SW480 (cell line): ENCODE measurements around the gene GRIK2.

ENCODE experiments used
- DNase-seq: peaks from one replicate; pipeline ENCODE4 v3.0.0-alpha.2; 2016; ENCODE audit warnings: low spot score

The GRIK2 gene

DNA sequence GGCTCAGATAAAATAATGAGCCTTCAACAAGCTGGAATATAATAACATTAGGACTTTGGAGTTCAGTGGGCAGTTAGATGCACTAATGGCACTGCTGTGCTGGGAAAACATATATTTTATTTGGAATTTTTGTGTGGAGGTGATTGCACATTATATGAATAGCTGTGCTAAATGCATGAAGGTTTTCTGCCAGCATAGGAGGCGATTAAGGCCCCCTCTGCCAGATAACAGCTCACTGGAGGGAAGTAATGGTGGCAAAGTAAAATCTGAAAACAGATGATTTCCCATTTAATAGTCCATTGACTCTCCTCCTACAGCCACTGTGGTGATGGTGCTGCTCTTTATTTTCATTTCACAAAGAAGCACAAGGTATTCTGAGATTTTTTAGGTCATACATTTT lies 326.0 kb downstream of the GRIK2 start:
- no peak for DNase-seq

DNA sequence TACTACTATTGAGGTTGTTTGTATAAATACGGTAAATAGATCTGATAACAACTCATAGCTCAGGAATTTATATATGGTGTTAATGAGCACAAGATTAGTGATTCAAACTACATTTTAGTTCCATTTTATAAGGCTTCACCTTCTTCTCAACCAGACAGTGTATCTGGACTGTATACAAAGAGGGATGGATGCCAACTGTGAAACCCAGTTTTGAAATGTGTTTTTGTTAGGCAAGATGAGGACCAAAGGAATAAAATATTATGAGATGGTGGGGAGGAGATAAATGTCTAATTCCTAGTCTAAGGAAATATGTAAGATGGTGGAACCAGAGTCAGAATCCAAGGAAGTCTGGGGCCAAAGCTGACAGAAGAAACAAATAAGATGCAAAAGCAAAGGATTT lies 329.0 kb downstream of the GRIK2 start:
- DNase-seq = no peak

DNA sequence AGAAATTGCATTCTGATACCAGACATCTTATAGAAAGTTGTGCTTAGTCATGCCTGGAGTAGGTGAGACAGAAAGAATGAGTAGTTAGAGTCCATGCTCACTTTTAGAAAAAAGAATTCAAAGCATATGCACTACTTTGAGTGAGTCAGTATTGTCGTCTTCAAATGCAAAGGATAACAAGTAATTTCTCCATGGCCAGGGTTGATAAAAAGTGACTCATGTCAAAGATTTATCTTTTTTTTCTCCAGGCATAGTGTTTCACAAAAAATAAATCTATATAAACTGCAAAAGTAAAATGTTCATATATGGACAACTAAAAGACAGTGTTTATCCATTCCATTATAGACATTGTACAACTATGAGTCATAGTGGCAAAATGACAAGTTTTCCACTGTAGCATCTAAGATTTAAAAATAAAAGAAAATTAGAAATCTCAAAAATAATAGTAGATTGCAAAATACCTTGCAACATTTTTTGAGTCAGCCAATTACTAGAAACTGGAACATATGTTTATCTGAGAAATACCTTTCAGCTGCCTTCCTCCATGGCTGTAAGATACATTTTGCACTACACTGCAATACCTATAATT lies 329.6 kb downstream of the GRIK2 start:
- DNase-seq = no peak

DNA sequence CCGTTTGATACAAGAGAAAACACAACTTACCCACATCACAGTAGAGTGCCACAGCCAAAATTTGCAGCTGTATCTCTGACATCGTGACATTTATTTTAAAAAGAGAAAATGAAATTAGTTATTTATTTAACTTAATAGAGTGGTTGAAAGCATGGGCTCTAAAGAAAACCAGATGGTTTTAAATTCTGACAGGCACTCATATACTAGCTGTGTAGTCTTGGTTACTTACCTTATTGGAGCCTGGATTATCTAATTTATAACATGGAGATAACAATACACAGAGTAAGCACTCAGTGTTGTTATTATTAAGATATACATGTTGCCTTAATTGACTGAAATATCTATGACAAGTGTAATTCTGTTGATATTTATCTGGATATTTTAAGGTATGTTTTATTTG lies 334.9 kb downstream of the GRIK2 start:
- no peak for DNase-seq

DNA sequence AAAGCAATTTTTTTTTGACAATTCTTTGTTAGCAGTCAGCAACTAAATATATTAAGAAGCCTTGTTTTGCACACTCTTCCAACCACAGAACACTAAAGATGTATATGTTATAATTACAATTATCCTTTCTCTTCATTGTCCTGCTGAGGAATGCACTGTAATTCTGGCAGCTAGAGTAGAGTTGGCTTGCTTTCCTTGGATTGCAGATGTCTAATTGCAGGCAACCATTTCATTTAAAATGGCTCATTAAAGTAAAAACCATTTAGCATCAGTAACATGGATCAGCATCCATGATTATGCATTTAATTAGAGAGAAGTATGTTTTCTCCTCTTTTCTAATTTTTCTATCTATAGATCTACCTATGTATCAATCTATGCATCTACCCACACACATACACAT lies 335.4 kb downstream of the GRIK2 start:
- DNase-seq = no peak

DNA sequence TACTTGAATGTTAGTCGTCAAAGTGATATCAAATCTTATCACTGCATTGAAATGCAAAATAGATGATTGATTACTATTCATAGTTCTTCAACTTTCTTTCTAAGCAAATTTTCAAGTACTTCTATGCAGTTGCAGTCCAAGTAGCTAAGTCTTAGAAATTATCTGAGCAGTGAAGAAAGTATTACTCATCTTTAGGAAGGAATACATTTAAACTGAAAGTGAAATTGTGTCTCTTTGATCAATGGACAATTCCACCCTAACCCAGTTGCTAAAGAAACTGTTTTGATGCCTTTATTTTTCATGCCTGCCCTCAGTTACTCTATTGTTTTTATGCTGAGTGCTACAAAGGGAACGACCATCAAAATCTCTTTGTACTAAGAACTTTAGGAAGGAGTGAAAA lies 337.4 kb downstream of the GRIK2 start:
- DNase-seq = no peak

DNA sequence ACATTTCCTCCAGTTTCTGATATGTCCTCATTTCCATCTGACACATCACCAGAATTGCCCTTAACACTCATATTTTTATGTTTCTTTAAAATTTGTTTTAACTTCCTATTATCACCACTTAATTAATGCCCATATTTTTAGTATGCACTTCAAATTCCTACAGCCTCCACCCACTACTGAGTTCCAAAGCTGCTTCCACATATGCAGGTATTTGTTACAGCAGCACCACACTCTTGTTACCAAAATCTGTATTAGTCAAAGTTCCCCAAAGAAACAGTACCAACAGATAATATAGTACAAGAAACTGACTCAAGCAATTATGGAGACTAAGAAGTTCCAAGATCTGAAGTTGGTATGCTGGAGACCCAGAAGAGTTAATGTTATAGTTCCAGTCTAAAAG lies 340.4 kb downstream of the GRIK2 start:
- DNase-seq = no peak

DNA sequence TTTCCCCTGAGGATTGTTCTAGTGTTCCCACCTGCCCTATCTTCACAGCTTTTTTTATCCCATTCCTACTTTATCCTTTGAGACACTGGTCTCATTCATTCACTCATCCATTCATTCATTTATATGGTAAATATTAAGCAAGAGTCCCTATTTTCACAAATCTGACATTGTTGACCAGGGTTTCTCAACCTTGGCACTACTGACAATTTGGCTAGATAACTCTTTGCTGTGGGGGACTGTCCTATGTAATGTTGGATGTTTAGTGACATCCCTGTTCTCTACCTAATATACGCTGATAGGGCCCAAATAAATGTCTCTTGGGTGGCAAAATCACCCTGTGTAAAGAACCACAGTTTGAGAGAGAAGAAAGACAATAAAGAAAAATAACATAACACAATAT lies 345.0 kb downstream of the GRIK2 start:
- no peak for DNase-seq

DNA sequence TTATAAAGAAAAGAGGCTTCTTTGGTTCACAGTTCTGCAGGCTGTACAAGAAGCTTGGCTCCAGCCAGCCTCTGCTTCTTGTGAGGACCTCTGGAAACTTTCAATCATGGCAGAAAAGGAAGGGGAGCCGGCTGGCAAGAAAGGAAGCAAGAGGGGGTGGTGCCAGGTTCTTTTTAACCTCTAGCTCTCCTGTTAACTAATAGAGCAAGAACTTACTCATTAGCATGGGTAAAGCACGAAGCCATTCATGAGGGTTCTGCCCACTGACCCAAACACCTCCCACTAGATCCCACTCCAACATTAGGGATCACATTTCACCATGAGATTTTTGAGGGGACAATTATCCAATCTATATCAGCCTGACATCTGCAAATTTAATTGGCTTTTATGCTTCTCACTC lies 347.1 kb downstream of the GRIK2 start:
- no peak for DNase-seq

DNA sequence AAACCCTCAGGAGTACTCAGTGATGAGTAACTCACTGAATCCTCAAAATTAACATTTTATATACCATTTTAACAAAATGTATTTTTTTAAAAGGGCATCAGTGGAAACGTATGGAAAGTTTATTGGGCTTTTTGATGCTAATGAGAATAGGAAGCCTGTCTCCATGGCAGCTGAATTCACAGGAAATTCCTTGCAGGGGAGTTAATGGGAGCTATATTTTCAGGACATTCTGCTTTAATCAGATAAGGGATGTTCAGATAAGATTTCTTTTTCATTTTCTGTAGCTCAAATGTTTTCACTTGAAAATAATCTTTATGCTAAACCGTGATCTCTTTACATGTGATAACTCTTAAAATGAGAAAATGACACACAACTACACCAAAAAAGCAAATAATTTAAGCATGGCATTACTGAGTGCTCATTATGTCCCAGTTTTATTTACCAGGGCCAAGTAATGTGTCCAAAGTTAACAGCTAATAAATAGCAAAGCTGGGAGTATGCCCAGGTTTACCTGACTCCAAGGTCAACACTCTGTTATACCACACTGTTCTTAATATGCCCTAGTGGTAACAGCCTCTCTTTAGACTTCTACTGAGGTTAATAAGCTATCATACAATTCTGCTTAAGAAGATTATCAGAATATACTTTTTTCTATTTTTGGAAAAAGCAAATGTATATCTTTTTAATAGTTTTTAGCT lies 348.1 kb downstream of the GRIK2 start:
- DNase-seq = no peak

DNA sequence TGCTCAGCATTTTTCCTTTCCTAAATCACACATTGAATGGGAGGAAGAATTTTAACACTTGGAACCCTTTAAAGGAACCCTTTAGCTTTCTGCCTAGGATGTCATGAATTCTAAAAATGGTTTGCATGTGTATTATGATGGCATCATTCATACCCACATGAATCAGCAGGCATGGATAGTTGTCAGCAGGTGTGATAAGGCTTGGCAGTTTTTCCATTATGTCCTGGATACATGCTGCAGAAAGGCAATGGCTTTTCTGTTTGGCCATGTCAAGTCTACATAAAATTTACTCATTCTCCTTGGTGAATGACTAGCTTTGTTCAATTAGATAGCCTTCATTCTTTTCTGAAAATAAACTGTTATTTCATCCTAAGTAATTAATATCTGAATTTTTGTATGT lies 353.7 kb downstream of the GRIK2 start:
- no peak for DNase-seq

DNA sequence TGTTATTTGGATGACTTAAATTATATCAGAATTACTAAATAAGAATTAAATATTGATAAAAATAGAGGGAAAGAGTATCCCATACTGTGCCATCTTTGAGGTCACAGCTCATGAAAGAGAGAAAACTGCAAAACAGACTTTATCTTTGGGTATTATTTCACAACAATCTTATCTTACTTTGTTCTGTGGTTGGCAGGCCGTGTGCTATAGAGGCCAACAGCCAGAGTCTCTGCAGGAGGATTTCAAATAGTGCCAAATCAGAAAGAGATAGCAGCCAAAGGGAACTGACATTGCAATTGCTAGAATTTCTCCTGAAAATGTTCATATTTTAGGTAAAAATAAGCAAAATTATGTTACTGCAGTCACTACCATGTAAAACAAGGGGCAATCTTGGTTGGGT lies 354.2 kb downstream of the GRIK2 start:
- DNase-seq = no peak

DNA sequence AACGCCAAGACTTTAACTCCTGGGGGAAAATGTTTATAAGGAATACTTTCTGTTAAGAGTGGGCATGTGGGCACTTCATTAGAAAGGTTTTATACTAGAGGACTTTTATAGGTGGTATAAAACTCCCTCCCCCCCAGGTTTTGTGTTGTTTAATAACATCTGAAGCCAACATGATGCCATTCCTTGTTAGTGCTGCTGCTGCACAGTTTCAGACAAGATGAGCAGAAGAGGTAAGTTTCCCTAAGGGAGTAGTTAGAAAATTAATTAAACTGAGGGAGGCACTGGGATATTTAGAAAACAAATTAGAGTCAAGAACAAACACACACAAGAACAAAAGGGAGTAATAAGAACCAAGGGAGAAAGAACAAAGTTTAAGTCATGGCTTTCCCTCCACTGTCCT lies 362.4 kb downstream of the GRIK2 start:
- no peak for DNase-seq

DNA sequence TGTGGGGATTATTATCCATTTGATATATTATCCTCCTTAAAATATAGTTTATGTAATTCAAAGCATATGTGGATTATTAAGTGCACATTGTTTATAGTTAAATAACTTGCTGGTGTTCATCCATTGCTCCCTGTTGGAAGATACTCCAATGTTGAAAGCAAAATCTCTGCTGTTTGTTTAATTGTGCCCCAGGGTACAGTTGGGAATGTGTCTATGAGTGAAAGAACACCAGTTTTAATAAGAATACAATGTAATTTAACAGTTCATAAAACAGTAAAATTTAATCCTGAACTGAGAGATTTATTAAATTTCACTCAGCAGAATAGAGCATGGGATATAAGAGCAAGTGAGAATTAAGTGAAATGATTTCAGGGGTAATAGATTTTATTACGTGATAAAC lies 364.9 kb downstream of the GRIK2 start:
- no peak for DNase-seq

DNA sequence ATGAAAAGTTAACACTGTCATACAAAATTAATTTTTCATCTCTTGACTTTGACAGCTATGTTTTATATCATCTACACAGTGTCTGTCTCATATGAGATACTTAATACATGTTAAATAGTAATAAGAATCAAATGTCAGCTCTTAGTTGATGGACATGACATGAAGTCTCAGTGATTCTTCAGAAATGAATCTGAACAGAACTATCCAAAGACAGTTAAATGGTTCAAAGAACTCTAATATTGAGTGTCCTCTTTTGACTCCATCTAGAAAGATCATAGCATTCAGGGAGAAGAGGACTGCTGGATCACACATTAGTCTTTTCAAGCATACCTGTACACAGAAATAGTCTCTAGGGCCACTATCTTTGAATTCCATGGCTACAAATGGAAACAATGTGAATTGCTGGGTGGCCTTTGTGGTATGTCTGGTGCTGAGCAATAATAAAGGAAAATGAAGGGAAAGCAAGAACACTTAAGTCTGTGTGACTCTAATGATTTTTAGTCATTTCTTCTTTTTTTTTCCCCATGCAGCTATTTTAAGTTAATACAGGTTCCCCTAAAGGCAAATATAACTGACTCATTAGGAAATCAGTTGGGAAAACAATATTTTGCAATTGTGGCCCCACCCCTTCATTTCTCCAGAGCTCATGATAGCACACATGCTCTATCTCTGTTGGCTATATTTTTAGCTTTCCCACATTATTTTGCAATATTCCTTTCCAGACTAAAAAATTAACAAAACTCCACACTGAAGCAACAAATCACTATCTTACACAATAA lies 367.5 kb downstream of the GRIK2 start:
- DNase-seq = no peak

DNA sequence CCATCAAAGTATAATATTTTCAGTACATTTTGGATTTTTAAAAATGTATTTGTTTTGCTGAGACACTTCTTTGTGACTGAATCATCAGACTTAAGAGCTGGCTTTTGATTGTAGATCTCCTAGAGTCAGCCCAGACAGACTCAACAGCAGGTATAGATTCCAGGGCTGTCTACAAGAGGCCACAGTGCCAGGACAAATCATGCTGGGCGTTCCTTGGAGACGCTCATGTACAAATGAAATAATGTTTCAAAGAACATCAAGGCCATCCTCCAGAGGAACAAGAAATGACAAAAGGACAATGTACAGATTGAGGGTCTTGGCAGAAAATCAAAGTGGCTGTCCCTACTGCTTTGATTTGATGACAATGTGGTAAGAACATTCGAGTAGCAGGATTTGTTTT lies 369.3 kb downstream of the GRIK2 start:
- DNase-seq = no peak

DNA sequence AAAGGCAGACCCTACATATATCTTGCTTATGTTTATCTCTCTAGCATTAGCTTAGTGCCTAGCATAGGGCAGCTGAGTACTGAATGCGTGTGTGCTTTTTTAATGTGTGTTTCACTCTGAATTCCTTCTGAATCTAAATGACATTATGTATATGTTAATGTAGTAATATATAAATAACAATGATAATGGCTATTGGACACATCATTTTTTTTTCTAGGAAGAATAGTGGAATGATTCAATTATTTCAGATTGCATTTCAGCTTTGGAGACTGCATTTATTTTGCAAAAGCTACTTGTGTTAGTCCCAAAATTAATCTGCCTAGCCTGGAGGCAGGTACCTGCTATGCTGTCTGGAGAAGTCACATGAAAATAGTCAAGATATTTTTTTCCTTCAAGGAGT lies 371.8 kb downstream of the GRIK2 start:
- DNase-seq = no peak

DNA sequence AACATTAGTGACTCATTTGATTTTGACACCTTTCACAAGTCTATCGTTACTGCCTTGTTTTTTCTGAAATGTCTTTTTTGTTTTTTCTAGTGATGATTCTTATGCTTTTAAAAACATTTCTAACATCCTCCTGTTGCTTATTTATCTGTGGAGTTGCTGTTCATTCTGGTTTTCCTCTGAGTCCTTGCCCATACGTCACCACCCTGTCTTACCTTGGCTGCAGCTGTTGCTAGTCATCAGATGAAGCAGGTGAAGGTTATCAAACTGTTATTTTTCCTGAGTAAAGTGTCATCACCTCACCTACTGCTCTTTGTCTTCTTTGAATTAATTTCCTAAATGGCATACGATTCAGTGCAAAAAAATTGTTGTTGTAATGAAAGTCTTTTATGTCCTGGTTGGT lies 376.6 kb downstream of the GRIK2 start:
- DNase-seq = no peak

DNA sequence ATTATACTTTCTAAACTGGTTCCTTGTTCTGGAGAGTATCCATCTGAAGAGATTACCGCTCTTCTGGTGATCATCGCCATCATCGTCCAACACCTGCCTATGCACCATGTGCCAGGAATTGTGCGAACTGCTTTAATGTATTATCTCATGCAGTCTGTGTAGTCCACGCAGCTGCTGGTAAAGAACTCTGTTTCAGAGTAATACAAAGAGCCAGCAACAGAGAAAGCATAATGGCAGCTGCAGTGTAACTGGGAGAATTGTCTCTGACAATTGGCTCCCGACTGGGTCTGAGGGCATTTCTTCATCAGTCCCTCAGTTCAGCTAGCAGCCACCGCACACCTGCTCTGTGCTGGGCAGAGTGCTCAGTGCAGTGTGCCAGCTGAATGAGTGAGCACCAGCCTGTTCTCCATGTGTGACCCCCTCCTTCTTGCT lies 383.4 kb downstream of the GRIK2 start:
- DNase-seq = no peak

DNA sequence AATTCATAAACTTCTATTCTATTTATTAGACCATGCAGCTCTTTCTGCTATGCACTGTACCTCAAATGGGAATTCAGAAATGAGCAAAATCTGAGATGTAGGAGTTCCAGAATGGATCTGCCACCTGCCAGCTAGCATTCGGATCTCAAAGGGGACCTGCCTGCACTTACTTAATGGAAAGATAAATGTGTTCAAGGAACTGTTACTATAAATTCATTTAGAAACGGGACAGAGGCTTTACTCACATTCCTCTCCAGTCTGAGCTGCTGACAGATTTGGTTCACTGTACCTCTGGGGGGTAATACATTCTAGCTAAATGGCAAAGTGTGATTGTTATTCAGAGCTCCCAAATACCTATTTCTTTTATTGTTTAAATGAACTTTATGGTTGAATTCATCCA lies 384.1 kb downstream of the GRIK2 start:
- DNase-seq = no peak

DNA sequence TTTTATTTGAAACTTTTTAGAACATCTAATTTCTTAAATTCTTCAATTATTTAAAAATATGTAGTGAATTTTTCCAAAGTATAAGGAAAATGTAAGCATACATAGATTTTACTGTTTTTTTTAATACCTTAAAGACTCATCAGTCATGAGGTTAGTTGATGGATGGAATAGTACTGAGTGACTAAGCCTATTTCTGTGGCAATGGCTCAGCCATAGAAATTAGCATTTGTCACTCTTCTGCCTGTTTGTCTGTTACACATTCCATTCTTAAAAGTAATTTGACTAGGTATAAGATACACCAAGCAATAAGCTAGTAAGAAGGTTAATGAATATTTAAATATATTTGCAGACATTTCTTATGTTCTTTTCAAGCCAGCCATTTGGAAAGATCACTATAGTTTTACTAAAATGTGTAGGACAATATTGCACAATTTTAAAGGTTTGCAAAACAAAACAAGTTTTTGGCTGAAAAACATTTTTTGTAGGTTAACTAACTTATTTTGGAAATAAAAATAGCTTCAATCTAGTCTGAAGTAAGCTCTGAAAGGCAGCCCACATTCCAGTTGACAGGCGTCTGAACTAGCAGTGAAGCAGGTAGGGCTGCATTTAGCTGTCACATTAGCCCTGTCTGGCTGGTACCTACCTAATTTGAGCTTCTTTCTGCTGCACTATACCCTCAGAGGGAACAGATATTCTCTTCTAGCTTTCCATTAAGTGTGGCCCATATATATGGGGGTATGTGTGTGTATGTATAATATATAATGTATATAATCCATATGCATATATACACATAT lies 385.7 kb downstream of the GRIK2 start:
- no peak for DNase-seq

DNA sequence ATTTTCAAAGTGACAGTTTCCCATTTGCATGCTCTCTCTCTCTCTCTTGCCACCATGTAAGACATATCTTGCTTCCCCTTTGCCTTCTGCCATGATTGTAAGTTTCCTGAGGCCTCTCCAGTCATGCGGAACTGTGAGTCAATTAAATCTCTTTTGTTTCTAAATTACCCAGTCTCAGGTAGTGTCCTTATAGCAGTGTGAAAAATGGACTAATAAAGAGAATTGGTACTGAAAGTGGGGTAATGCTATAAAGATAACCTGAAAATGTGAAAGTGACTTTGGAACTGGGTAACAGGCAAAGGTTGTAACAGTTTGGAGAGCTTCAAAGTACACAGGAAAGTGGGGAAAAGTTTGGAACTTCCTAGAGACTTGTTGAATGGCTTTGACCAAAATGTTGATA lies 389.8 kb downstream of the GRIK2 start:
- no peak for DNase-seq

DNA sequence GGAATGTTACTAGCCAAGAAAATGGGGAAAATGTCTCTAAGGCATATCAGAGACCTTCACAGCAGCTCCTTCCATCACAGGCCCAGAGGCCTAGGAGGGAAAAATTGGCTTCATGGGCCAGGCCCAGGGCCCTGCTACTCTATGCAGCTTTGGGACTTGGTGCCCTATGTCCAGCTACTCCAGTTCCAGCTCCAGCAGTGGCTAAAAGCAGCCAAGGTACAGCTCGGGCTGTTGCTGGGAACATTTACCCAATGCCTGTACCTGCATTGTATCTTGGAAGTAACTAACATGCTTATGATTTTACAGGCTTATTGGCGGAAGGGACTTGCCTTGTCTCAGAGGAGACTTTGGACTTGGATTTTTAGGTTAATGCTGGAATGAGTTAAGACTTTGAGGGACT lies 390.6 kb downstream of the GRIK2 start:
- no peak for DNase-seq
